Right atrium auricular region (tissue), 2 donors: ENCODE measurements around the gene FBXO7. TPM values are rescaled to one million over a fixed set of nuclear protein-coding genes. Genes with fewer than 3 reads are reported as not detected.

Experiments
- DNase-seq: peaks from one replicate; pipeline ENCODE4 v3.0.0-alpha.2; 2019; ENCODE audit warnings: low spot score
- H3K27ac ChIP-seq, 2 donors: fragments of 200-600 bp; sonication (generic); 1 replicate in 1 of 2; 2 replicates in 1 of 2; pipeline ENCODE4 v1.5.1; 2016 to 2019
- H3K27me3 ChIP-seq, 2 donors: fragments of 200-600 bp; sonication (generic); one replicate each; pipeline versions ENCODE4 v1.5.1 to v1.6.0; 2017 to 2019
- H3K36me3 ChIP-seq: fragments of 200-600 bp; sonication (generic); one replicate; pipeline ENCODE4 v1.5.1; 2016
- H3K4me1 ChIP-seq, 2 donors: fragments of 200-600 bp; sonication (generic); one replicate each; pipeline versions ENCODE4 v1.5.1 to v1.6.0; 2017 to 2019
- H3K4me3 ChIP-seq, 2 donors: fragments of 200-600 bp; sonication (generic); 1 replicate in 1 of 2; 2 replicates in 1 of 2; pipeline ENCODE4 v1.5.1; 2017 to 2019; ENCODE audit warnings: mild to moderate bottlenecking in 1 of 2, moderate library complexity in 1 of 2
- H3K9me3 ChIP-seq, 2 donors: fragments of 200-600 bp; sonication (generic); one replicate each; pipeline ENCODE4 v1.5.1; 2019
- CTCF ChIP-seq, 2 donors: fragments of 200-600 bp; sonication (generic); IDR thresholded peaks; one replicate each; pipeline ENCODE4 v1.5.1; 2019; ENCODE audit warnings: antibody characterized with exemption in 2 of 2
- total RNA-seq, 2 donors: library from RNA; depleted of rRNA; stranded (reverse); fragments of >200 nt; gene quantifications; one replicate each; pipeline ENCODE4 v1.1.0, GENCODE V29; 2016

FBXO7 gene
- total RNA-seq, 2 donors from 2014 or later = 48.2 to 55.1 TPM

- H3K27me3 ChIP-seq = no peaks in the 10 kb centered on the region
- DNase-seq = peak; percentile 83
- no peaks in the 10 kb centered on the region for H3K36me3 ChIP-seq
- TF ChIP-seq CTCF (IDR thresholded peaks at IDR 0.05) = no peak
- H3K4me1 ChIP-seq = peaks cover 0 to 35% of the 10 kb centered on the region in 2 donors
- peaks cover 0 to 4% of the 10 kb centered on the region in 2 donors for H3K9me3 ChIP-seq
- peak overlapping the region; percentile 42 to 73 for H3K27ac ChIP-seq
- no peak overlapping the region for H3K4me3 ChIP-seq
Measured at GRCh38 chr22:32545801-32546200, 71.2 kb downstream of the FBXO7 start.

GRCh38 chr22:32546496-32546895, 71.9 kb downstream of the FBXO7 start:
- Histone ChIP-seq H3K4me3 (no peak overlapping the region), H3K36me3 (no peaks in the 10 kb centered on the region), H3K27me3 (no peaks in the 10 kb centered on the region), H3K9me3 (peaks cover 0 to 4% of the 10 kb centered on the region in 2 donors), H3K27ac (peak overlapping the region; percentile 42 to 73), H3K4me1 (peaks cover 0 to 31% of the 10 kb centered on the region in 2 donors)
- TF ChIP-seq CTCF (IDR thresholded peaks at IDR 0.05) = no peak
- DNase-seq = no peak

- DNase-seq = no peak
- Histone ChIP-seq H3K4me1 (peaks cover 0 to 26% of the 10 kb centered on the region in 2 donors), H3K4me3 (no peak overlapping the region), H3K9me3 (peaks cover 0 to 4% of the 10 kb centered on the region in 2 donors), H3K27ac (peak overlapping the region; percentile 42 to 73), H3K36me3 (no peaks in the 10 kb centered on the region), H3K27me3 (no peaks in the 10 kb centered on the region)
- no peak for TF ChIP-seq CTCF (IDR thresholded peaks at IDR 0.05)
Measured at GRCh38 chr22:32546935-32547334, 72.3 kb downstream of the FBXO7 start.

- DNase-seq = no peak
- TF ChIP-seq CTCF (IDR thresholded peaks at IDR 0.05) = no peak
- Histone ChIP-seq H3K4me3 (no peak overlapping the region), H3K9me3 (peaks cover 0 to 4% of the 10 kb centered on the region in 2 donors), H3K27ac (no peak overlapping the region), H3K27me3 (no peaks in the 10 kb centered on the region), H3K4me1 (peaks cover 0 to 15% of the 10 kb centered on the region in 2 donors), H3K36me3 (no peaks in the 10 kb centered on the region)
Measured at GRCh38 chr22:32548039-32548438, 73.4 kb downstream of the FBXO7 start.

Other genes with a start within 250 kb of the FBXO7 start
- under 1 TPM in 1 of 2 donors, not detected in 1; 0.35 TPM for gene SLC5A4, start 219.5 kb upstream of the FBXO7 start, total RNA-seq
- not detected for gene RFPL3, start 116.9 kb upstream of the FBXO7 start, total RNA-seq
- 10 to 100 TPM; 42.9 to 49.3 TPM for gene RTCB, start 62.6 kb upstream of the FBXO7 start, total RNA-seq
- not detected for gene BPIFC, start 10.4 kb upstream of the FBXO7 start, total RNA-seq